H1 (cell line): ENCODE measurements around the gene SVIL.

Experiments used
- ATF2 ChIP-seq: IDR thresholded peaks from 2 replicates; pipeline ENCODE4 v1.6.1; 2012; ENCODE audit warnings: low read length, inconsistent platforms
- EP300 ChIP-seq, 2 experiments: IDR thresholded peaks; 1 replicate in 1 of 2; 2 replicates in 1 of 2; pipeline ENCODE4 v1.6.1; 2011 to 2012; ENCODE audit warnings: low read depth in 2 of 2, low read length in 2 of 2, mild to moderate bottlenecking in 2 of 2, borderline replicate concordance in 1 of 2, inconsistent platforms in 1 of 2, moderate library complexity in 1 of 2
- MAFK ChIP-seq: IDR thresholded peaks from 2 replicates; pipeline ENCODE4 v1.6.1; 2012; ENCODE audit warnings: low read depth, mild to moderate bottlenecking, improper control_type of control experiment, low read length
- RBBP5 ChIP-seq: IDR thresholded peaks from 2 replicates; pipeline ENCODE4 v1.7.1; 2012; ENCODE audit warnings: low read depth, mild to moderate bottlenecking, inconsistent platforms, low read length, moderate library complexity, borderline replicate concordance
- TAF1 ChIP-seq: IDR thresholded peaks from 2 replicates; pipeline ENCODE4 v1.6.1; 2011; ENCODE audit warnings: mild to moderate bottlenecking, low read depth, low read length
- YY1 ChIP-seq: IDR thresholded peaks from 2 replicates; pipeline ENCODE4 v1.6.1; 2011; ENCODE audit warnings: low read depth, mild to moderate bottlenecking, low read length

- TF ChIP-seq EP300 (IDR thresholded peaks at IDR 0.05; ENCODE audit: borderline replicate concordance in 1 of 2, low read depth in 2 of 2, low read length in 2 of 2), result no peak
- TF ChIP-seq MAFK, result no peak
- TF ChIP-seq ATF2, result no peak
- no peak for TF ChIP-seq RBBP5
- no peak for TF ChIP-seq TAF1
- TF ChIP-seq YY1, result no peak
Measured at GRCh38 chr10:29533696-29534285, 101.0 kb downstream of the SVIL start.
